GM20431 (cell line): Measurements from ENCODE around the gene NAE1.

ENCODE experiments used
- in situ Hi-C: fragments of 300-500 bp; cut with MseI, MboI; formaldehyde crosslinking; loops from one replicate; pipeline ENCODE4 v1.15.0; 2020; ENCODE audit warnings: low sequenced_read_pairs; ENCODE audit not compliant: unreplicated experiment

Gene NAE1

GRCh38 chr16:66830422-66831404 lies at the start of gene NAE1:
Gene NAE1 (minus strand): TSS chr16:66830976. CDS start chr16:66830899, 77 bp downstream.
- in situ Hi-C loops: no loop called here

- in situ Hi-C loops: no loop called here
These were observed 47.3 kb upstream of the NAE1 start for GRCh38 chr16:66878067-66878466.

GRCh38 chr16:66874079-66874775 lies 43.5 kb upstream of the NAE1 start:
- in situ Hi-C loops: loop anchor here (25.0 kb wide), 1 partner anchor 462 kb away; no protein-coding TSS in a partner anchor

GRCh38 chr16:66873685-66874055 lies 42.9 kb upstream of the NAE1 start:
- in situ Hi-C loops: loop anchor here (25.0 kb wide), 1 partner anchor 461 kb away; no protein-coding TSS in a partner anchor

- in situ Hi-C loops: loop anchor here (25.0 kb wide), 1 partner anchor 461 kb away; no protein-coding TSS in a partner anchor
These were observed 42.3 kb upstream of the NAE1 start for GRCh38 chr16:66872943-66873684.

GRCh38 chr16:66872559-66872942 lies 41.8 kb upstream of the NAE1 start:
- in situ Hi-C loops: loop anchor here (25.0 kb wide), 1 partner anchor 460 kb away; no protein-coding TSS in a partner anchor

- in situ Hi-C loops: loop anchor here (25.0 kb wide), 1 partner anchor 460 kb away; no protein-coding TSS in a partner anchor
These were observed 41.1 kb upstream of the NAE1 start for GRCh38 chr16:66871840-66872239.

- in situ Hi-C loops: loop anchor here (25.0 kb wide), 1 partner anchor 459 kb away; no protein-coding TSS in a partner anchor
These were observed 40.6 kb upstream of the NAE1 start for GRCh38 chr16:66871363-66871762.

GRCh38 chr16:66869424-66869823 lies 38.6 kb upstream of the NAE1 start:
- in situ Hi-C loops: loop anchor here (25.0 kb wide), 1 partner anchor 457 kb away; no protein-coding TSS in a partner anchor

- in situ Hi-C loops: loop anchor here (25.0 kb wide), 1 partner anchor 451 kb away; no protein-coding TSS in a partner anchor
These were observed 32.9 kb upstream of the NAE1 start for GRCh38 chr16:66863707-66864106.

GRCh38 chr16:66862023-66862520 lies 31.3 kb upstream of the NAE1 start:
- in situ Hi-C loops: loop anchor here (25.0 kb wide), 1 partner anchor 450 kb away; no protein-coding TSS in a partner anchor

GRCh38 chr16:66859397-66860068 lies 28.8 kb upstream of the NAE1 start:
- in situ Hi-C loops: loop anchor here (25.0 kb wide), 1 partner anchor 447 kb away; no protein-coding TSS in a partner anchor

- in situ Hi-C loops: loop anchor here (25.0 kb wide), 1 partner anchor 447 kb away; no protein-coding TSS in a partner anchor
These were observed 28.1 kb upstream of the NAE1 start for GRCh38 chr16:66858740-66859396.

- in situ Hi-C loops: loop anchor here (25.0 kb wide), 1 partner anchor 445 kb away; no protein-coding TSS in a partner anchor
These were observed 26.7 kb upstream of the NAE1 start for GRCh38 chr16:66857437-66857836.

- in situ Hi-C loops: loop anchor here (25.0 kb wide), 1 partner anchor 444 kb away; no protein-coding TSS in a partner anchor
These were observed 26.0 kb upstream of the NAE1 start for GRCh38 chr16:66856801-66857200.

- in situ Hi-C loops: loop anchor here (25.0 kb wide), 1 partner anchor 444 kb away; no protein-coding TSS in a partner anchor
These were observed 25.5 kb upstream of the NAE1 start for GRCh38 chr16:66856184-66856730.

GRCh38 chr16:66853261-66854139 lies 22.7 kb upstream of the NAE1 start:
- in situ Hi-C loops: loop anchor here (25.0 kb wide), 1 partner anchor 441 kb away; no protein-coding TSS in a partner anchor
